HG03139 (cell line): Measurements from ENCODE around the gene CBY3.
"Not testable (repeated sequence)": the region's sequence is repeated elsewhere in the genome, so short reads cannot be mapped to it uniquely, and the experiment has no call there.

Source experiments
- ATAC-seq: cut with Tn5 transposase; IDR thresholded peaks from one replicate; pipeline ENCODE4 v1.9.1; 2021; ENCODE audit not compliant: unreplicated experiment

CBY3 gene

GRCh38 chr5:179680780-179681401 is at the start of gene CBY3:
Gene CBY3, minus strand, starts transcription at chr5:179681034. Its CDS starts 116 bp downstream, at chr5:179680918.
- ATAC-seq = no peak

GRCh38 chr5:179730356-179730755 is 49.5 kb upstream of the CBY3 start:
- no peak for ATAC-seq

GRCh38 chr5:179729727-179730126 is 48.9 kb upstream of the CBY3 start:
- no peak for ATAC-seq

- no peak for ATAC-seq
Observed at GRCh38 chr5:179729303-179729702, 48.5 kb upstream of the CBY3 start.

- no peak for ATAC-seq
Observed at GRCh38 chr5:179727106-179727505, 46.3 kb upstream of the CBY3 start.

GRCh38 chr5:179724163-179724562 is 43.3 kb upstream of the CBY3 start:
- ATAC-seq = no peak

DNA sequence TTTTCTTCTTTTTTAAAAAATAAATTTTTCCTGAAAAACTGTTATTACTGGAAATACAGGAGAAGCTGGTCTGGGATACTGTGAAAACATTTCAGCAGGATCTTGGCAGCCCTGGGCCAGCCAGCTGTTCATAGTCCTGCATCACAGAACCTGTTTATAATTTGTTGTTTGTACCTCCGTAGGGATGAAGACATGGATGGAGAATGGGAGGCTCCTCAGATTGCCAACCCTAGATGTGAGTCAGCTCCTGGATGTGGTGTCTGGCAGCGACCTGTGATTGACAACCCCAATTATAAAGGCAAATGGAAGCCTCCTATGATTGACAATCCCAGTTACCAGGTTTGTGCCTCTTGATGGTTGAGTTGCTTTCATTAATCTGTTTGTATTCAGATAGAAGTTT is 39.4 kb upstream of the CBY3 start:
- ATAC-seq = no peak

DNA sequence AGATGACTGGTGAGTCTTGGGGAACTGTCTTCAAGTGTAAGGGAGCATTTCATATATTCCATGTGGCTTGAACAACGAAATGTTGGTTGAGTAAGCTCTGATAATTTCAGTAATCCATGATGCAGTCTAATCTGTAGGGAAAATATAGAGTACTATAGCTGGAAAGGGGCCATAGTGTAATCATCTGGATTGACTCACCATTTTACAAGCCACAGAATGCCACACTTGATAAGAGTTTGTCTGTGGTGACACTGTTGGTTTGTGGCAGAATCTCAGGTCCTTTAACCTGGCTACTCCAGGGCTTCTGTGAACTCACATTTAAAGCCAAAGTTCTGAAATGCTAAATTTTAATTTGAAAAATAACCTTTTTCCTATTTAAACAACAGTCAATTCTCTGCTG is 35.5 kb upstream of the CBY3 start:
- ATAC-seq = no peak

DNA sequence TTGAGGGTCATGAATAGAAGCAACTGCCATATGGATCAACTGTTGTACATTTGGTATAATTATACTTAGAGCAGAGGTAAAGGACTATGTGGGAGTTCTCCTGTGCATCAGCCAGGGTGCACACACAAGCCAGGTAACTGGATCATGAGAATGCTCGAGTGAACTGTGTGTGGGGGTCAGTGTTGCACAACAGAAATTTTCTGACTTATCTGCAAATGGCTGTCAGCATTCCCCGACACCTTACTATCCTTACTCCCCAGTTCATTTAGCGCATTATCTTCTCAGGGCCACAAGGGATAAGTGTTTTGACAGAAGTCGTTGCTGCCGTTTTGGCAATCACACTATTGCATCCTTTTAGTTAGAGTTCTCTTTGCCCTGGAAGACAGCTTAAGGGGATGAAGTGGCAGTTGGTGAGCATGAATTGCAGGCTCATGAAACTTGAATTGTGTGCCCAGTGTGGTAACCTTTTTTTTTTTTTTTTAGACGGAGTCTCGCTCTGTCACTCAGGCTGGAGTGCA is 19.6 kb upstream of the CBY3 start:
- no peak for ATAC-seq

GRCh38 chr5:179699616-179700237 is 18.9 kb upstream of the CBY3 start:
- no peak for ATAC-seq

GRCh38 chr5:179698935-179699615 is 18.2 kb upstream of the CBY3 start, which contains the start of gene CANX:
Gene CANX, plus strand, starts transcription at chr5:179698967. Its CDS starts 6,715 bp downstream, at chr5:179705682.
- ATAC-seq = no peak

GRCh38 chr5:179697993-179698934 is 17.4 kb upstream of the CBY3 start:
- peak; percentile 92 for ATAC-seq

DNA sequence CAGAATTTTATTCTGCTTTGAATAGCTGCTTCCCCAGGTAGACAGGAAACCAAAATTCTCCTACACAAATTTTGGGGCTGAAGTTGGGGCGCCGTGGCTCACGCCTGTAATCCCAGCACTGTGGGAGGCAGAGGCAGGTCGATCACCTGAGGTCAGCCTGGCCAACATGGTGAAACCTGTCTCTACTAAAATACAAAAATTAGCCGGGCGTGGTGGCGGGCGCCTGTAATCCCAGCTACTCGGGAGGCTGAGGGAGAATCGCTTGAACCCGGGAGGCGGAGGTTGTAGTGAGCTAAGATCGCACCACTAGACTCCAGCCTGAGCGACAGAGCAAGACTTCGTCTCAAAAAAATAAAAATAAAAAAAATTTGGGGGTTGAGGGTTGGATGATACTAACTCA is 16.7 kb upstream of the CBY3 start:
- ATAC-seq = not testable (repeated sequence)

- ATAC-seq = no peak
Observed at GRCh38 chr5:179697108-179697507, 16.3 kb upstream of the CBY3 start.

DNA sequence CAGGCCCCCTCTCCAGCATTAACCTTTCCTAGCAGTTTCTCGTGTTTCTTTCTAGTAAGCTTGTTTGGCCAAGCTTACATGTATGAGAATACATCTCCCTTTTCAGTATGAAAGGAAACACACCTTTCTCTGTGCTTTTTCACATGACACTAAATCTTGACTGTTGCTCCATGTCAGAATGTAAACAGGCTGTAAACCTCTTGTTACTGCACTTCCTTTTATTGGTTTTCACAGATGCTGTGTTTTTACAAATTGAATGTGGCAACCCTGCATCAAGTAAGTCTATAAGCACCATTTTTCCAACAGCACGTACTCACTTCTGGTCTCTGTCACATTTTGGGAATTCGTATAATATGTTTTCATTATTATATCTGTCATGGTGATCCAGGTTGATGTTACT is 15.8 kb upstream of the CBY3 start:
- ATAC-seq = no peak

DNA sequence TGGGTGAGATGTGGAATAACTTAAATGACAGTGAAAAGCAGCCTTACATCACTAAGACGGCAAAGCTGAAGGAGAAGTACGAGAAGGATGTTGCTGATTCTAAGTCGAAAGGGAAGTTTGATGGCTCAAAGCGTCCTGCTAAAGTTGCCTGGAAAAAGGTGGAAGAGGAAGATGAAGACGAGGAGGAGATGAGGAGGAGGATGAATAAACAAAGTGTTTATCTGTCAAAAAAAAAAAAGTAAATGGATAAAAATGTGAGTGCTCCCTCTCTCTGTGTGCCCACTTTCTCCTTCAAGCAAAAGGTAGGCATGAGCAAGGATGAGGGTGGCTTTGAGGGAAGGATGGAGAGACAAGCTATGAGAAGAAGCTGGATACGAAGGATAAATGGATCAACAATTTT is 13.7 kb upstream of the CBY3 start:
- ATAC-seq = no peak

DNA sequence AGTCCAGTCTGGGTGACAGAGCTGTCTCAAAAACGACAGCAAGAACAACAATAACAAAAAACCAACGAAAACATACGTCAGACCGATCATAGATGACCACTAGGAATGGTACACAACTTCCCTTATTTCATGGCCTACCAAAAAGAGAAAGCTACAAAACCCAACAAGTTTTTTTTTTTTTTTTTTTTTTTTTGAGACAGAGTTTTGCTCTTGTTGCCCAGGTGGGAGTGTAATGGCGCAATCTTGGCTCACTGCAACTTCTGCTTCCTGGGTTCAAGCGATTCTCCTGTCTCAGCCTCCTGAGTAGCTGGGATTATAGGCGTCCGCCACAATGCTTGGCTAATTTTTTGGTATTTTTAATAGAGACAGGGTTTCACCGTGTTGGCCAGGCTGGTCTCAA is 8.4 kb upstream of the CBY3 start:
- ATAC-seq = not testable (repeated sequence)

- no peak for ATAC-seq
Observed at GRCh38 chr5:179680014-179680779, 637 bp downstream of the CBY3 start.

- peak; percentile 26 for ATAC-seq
Observed at GRCh38 chr5:179679014-179679674, 1.7 kb downstream of the CBY3 start.
